Measurements from ENCODE around the gene SAAL1.

DNA sequence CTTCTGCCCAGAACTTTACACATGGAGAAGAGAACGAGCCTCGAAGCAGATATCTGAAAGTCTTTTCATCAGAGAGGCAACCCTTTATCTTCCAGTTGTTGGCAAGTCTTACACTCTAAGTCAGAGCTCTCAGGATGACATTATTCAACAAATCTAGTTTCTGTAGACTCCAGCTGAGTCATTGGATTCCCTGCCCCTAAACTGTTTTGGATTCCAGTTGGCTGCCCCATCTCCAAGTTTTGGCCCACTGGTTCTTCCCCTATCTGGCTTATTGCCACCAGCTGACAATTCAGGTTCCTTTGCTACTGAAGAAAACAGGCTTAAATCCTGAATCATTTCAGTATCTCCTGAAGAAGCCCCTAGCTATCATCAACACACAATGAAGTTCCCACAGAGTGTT is 14.2 kb downstream of the SAAL1 start:
- TF ChIP-seq, protein P1, sequence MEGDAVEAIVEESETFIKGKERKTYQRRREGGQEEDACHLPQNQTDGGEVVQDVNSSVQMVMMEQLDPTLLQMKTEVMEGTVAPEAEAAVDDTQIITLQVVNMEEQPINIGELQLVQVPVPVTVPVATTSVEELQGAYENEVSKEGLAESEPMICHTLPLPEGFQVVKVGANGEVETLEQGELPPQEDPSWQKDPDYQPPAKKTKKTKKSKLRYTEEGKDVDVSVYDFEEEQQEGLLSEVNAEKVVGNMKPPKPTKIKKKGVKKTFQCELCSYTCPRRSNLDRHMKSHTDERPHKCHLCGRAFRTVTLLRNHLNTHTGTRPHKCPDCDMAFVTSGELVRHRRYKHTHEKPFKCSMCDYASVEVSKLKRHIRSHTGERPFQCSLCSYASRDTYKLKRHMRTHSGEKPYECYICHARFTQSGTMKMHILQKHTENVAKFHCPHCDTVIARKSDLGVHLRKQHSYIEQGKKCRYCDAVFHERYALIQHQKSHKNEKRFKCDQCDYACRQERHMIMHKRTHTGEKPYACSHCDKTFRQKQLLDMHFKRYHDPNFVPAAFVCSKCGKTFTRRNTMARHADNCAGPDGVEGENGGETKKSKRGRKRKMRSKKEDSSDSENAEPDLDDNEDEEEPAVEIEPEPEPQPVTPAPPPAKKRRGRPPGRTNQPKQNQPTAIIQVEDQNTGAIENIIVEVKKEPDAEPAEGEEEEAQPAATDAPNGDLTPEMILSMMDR (IDR thresholded peaks at IDR 0.05) = no peak
- no peak for TF ChIP-seq POLR2A (IDR thresholded peaks at IDR 0.05)

All from body of pancreas (tissue), 4 donors.